ENCODE results near the gene ZNF587.
"Not testable (repeated sequence)": the region's sequence is repeated elsewhere in the genome, so short reads cannot be mapped to it uniquely, and the experiment has no call there.

ZNF587 gene

GRCh38 chr19:57830071-57830602 is 19.5 kb upstream of the ZNF587 start, which contains the start of gene ZNF587B:
Gene ZNF587B (plus strand): TSS chr19:57830299. CDS start chr19:57830529, 230 bp downstream.
- Histone ChIP-seq H3K14ac (ENCODE audit: low read length in 2 of 2) (peak within 1 kb of the TSS in 1 of 2 experiments; percentile 19), H3K9ac (ENCODE audit: low read length) (peak within 1 kb of the TSS; percentile 72), H3K4me2 (ENCODE audit: low read length, poor library complexity, severe bottlenecking) (peak within 1 kb of the TSS; percentile 64), H3K4me1 (ENCODE audit: control insufficient read depth, insufficient read depth, low read depth, low read length) (peaks cover 13% of the 10 kb centered on the region), H3K4me3 (ENCODE audit: insufficient read depth in 1 of 2, low read depth in 1 of 2, low read length in 2 of 2) (peak within 1 kb of the TSS; percentile 58 to 68), H3K23ac (ENCODE audit: low read length in 2 of 2) (peak within 1 kb of the TSS in 1 of 2 experiments; percentile 20), H3K18ac (ENCODE audit: low read depth in 1 of 2, low read length in 2 of 2) (peak within 1 kb of the TSS; percentile 48 to 70), H3K79me1 (replicated peaks; ENCODE audit: low read length, poor library complexity, severe bottlenecking) (peaks cover 5% of the 10 kb centered on the region), H3K27ac (ENCODE audit: low read length, poor library complexity, severe bottlenecking) (peak within 1 kb of the TSS; percentile 55), H3K4ac (ENCODE audit: low read depth in 1 of 2, low read length in 2 of 2) (peak within 1 kb of the TSS; percentile 52 to 62), H3K36me3 (ENCODE audit: control insufficient read depth in 1 of 2, insufficient read depth in 2 of 2, low read depth in 1 of 2, low read length in 2 of 2) (peaks cover 6 to 16% of the 10 kb centered on the region in 2 experiments), H4K91ac (ENCODE audit: low read length) (peak within 1 kb of the TSS; percentile 79), H2BK5ac (ENCODE audit: low read depth, low read length, poor library complexity, severe bottlenecking) (no peak within 1 kb of the TSS), H2AFZ (ENCODE audit: low read depth, low read length) (no peak within 1 kb of the TSS), H2BK12ac (ENCODE audit: low read length in 2 of 2) (peak within 1 kb of the TSS in 1 of 2 experiments; percentile 29), H4K8ac (ENCODE audit: low read length) (peak within 1 kb of the TSS; percentile 79), H2AK5ac (ENCODE audit: low read length, severe bottlenecking) (peak within 1 kb of the TSS; percentile 53), H3K9me3 (ENCODE audit: control insufficient read depth, low read length) (no peaks in the 10 kb centered on the region), H2BK15ac (ENCODE audit: low read depth, poor library complexity, severe bottlenecking) (no peak within 1 kb of the TSS), H3K27me3 (ENCODE audit: control insufficient read depth in 1 of 2, insufficient read depth in 1 of 2, low read length in 2 of 2) (no peaks in the 10 kb centered on the region), H2BK120ac (ENCODE audit: low read depth, low read length) (no peak within 1 kb of the TSS)
- peak; percentile 88 for DNase-seq
- WGBS: 2% methylated on average over 21 of the region's 22 CpGs

DNA sequence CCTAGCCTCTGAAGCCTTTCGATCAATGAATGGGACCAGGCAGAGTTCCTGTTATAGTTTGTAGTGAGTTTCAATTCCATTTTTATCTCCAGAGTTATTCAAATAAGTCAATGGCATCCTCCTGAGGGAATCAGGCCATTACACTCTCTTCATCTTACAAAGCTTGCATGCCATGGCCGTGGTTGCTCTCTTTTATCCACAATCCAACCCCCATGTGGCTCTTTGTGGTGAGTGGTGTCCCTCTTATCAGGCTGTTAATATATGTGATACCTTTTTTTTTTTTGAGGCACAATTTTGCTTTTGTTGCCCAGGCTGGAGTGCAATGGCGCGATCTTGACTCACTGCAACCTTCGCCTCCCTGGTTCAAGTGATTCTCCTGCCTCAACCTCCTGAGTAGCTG is 12.7 kb upstream of the ZNF587 start:
- H3K9me3 ChIP-seq (ENCODE audit: control insufficient read depth, low read length); H3K18ac ChIP-seq (ENCODE audit: low read depth in 1 of 2, low read length in 2 of 2); H3K14ac ChIP-seq (ENCODE audit: low read length in 2 of 2); DNase-seq; H4K8ac ChIP-seq (ENCODE audit: low read length); H3K4me1 ChIP-seq (ENCODE audit: control insufficient read depth, insufficient read depth, low read depth, low read length); H2BK15ac ChIP-seq (ENCODE audit: low read depth, poor library complexity, severe bottlenecking); H2AK5ac ChIP-seq (ENCODE audit: low read length, severe bottlenecking); H2BK120ac ChIP-seq (ENCODE audit: low read depth, low read length); H2BK12ac ChIP-seq (ENCODE audit: low read length in 2 of 2); H3K27ac ChIP-seq (ENCODE audit: low read length, poor library complexity, severe bottlenecking); H3K9ac ChIP-seq (ENCODE audit: low read length); H2AFZ ChIP-seq (ENCODE audit: low read depth, low read length); H3K4ac ChIP-seq (ENCODE audit: low read depth in 1 of 2, low read length in 2 of 2); H3K79me1 ChIP-seq (replicated peaks; ENCODE audit: low read length, poor library complexity, severe bottlenecking); H2BK5ac ChIP-seq (ENCODE audit: low read depth, low read length, poor library complexity, severe bottlenecking); H4K91ac ChIP-seq (ENCODE audit: low read length); H3K23ac ChIP-seq (ENCODE audit: low read length in 2 of 2); H3K4me2 ChIP-seq (ENCODE audit: low read length, poor library complexity, severe bottlenecking); H3K4me3 ChIP-seq (ENCODE audit: insufficient read depth in 1 of 2, low read depth in 1 of 2, low read length in 2 of 2); H3K27me3 ChIP-seq (ENCODE audit: control insufficient read depth in 1 of 2, insufficient read depth in 1 of 2, low read length in 2 of 2): not testable (repeated sequence)
- 98% methylated on average over 3 of the region's 5 CpGs for whole genome bisulfite sequencing
- peaks cover under 1 to 31% of the 10 kb centered on the region in 2 experiments for H3K36me3 ChIP-seq (ENCODE audit: control insufficient read depth in 1 of 2, insufficient read depth in 2 of 2, low read depth in 1 of 2, low read length in 2 of 2)

DNA sequence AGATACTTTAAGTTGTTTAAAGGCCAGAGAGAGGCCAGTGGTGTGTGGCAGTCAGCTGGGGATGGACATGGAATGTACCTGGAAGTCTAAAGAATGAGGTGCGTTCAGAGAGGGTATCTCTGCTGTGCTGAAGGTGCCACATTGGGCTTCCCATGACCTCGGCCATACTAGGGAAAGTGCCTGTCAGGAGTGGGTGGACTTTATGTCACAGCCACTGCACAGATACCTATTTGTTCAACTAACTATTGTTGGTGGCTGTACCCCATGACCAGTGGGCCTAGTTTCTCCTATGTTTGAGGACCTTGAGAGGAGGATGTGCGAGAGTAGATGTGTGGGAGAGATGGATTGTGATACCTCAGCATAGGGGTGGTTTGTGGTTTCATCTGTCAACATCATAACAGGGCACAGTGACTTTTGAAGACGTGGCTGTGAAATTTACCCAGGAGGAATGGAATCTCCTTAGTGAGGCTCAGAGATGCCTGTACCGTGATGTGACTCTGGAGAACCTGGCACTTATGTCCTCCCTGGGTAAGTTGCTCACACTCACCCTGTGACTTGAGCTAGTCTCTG is 11.0 kb upstream of the ZNF587 start:
- H3K14ac ChIP-seq (ENCODE audit: low read length in 2 of 2); H3K9ac ChIP-seq (ENCODE audit: low read length); H3K79me1 ChIP-seq (replicated peaks; ENCODE audit: low read length, poor library complexity, severe bottlenecking); H2BK15ac ChIP-seq (ENCODE audit: low read depth, poor library complexity, severe bottlenecking); H4K91ac ChIP-seq (ENCODE audit: low read length); H3K27me3 ChIP-seq (ENCODE audit: control insufficient read depth in 1 of 2, insufficient read depth in 1 of 2, low read length in 2 of 2); H3K23ac ChIP-seq (ENCODE audit: low read length in 2 of 2); H2AK5ac ChIP-seq (ENCODE audit: low read length, severe bottlenecking); H2BK12ac ChIP-seq (ENCODE audit: low read length in 2 of 2); H3K4me3 ChIP-seq (ENCODE audit: insufficient read depth in 1 of 2, low read depth in 1 of 2, low read length in 2 of 2); H3K27ac ChIP-seq (ENCODE audit: low read length, poor library complexity, severe bottlenecking); H3K4me1 ChIP-seq (ENCODE audit: control insufficient read depth, insufficient read depth, low read depth, low read length); H3K4ac ChIP-seq (ENCODE audit: low read depth in 1 of 2, low read length in 2 of 2); H2BK120ac ChIP-seq (ENCODE audit: low read depth, low read length); H3K9me3 ChIP-seq (ENCODE audit: control insufficient read depth, low read length); DNase-seq; H3K4me2 ChIP-seq (ENCODE audit: low read length, poor library complexity, severe bottlenecking); H2BK5ac ChIP-seq (ENCODE audit: low read depth, low read length, poor library complexity, severe bottlenecking); H2AFZ ChIP-seq (ENCODE audit: low read depth, low read length); H3K18ac ChIP-seq (ENCODE audit: low read depth in 1 of 2, low read length in 2 of 2); H4K8ac ChIP-seq (ENCODE audit: low read length): not testable (repeated sequence)
- WGBS: 94% methylated on average over 2 of the region's 5 CpGs
- H3K36me3 ChIP-seq (ENCODE audit: control insufficient read depth in 1 of 2, insufficient read depth in 2 of 2, low read depth in 1 of 2, low read length in 2 of 2): peaks cover 5 to 46% of the 10 kb centered on the region in 2 experiments

DNA sequence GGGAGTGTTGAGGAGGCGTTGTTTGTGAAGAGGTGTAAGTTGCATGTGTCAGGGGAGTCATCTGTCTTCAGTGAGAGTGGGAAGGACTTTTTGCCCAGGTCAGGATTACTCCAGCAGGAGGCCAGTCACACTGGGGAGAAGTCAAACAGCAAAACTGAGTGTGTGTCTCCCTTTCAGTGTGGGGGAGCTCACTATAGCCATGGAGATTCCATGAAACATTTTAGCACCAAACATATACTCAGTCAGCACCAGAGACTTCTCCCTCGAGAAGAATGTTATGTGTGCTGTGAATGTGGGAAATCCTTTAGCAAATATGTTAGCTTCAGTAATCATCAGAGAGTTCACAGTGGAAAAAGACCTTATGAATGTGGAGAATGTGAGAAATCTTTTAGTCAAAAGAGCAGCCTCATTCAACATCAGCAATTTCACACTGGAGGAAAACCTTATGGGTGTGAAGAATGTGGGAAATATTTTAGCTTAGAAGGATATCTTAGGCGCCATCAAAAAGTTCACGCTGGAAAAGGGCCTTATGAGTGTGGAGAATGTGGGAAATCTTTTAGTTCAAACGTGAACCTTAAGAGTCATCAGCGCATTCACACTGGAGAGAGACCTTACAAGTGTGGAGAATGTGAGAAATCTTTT is 8.4 kb upstream of the ZNF587 start:
- no peak overlapping the region for H3K27ac ChIP-seq (ENCODE audit: low read length, poor library complexity, severe bottlenecking)
- H2AFZ ChIP-seq (ENCODE audit: low read depth, low read length): no peak overlapping the region
- H2BK12ac ChIP-seq (ENCODE audit: low read length in 2 of 2): no peak overlapping the region
- H3K23ac ChIP-seq (ENCODE audit: low read length in 2 of 2): no peak overlapping the region
- H3K4me2 ChIP-seq (ENCODE audit: low read length, poor library complexity, severe bottlenecking): no peak overlapping the region
- H3K14ac ChIP-seq (ENCODE audit: low read length in 2 of 2): no peak overlapping the region
- H3K4me3 ChIP-seq (ENCODE audit: insufficient read depth in 1 of 2, low read depth in 1 of 2, low read length in 2 of 2): no peak overlapping the region
- H3K9ac ChIP-seq (ENCODE audit: low read length): no peak overlapping the region
- H3K27me3 ChIP-seq (ENCODE audit: control insufficient read depth in 1 of 2, insufficient read depth in 1 of 2, low read length in 2 of 2): no peaks in the 10 kb centered on the region
- WGBS: 92% methylated on average over 5 of the region's 6 CpGs
- no peak overlapping the region for H2AK5ac ChIP-seq (ENCODE audit: low read length, severe bottlenecking)
- H2BK15ac ChIP-seq (ENCODE audit: low read depth, poor library complexity, severe bottlenecking): no peak overlapping the region
- H3K79me1 ChIP-seq (replicated peaks; ENCODE audit: low read length, poor library complexity, severe bottlenecking): peaks cover 16% of the 10 kb centered on the region
- no peaks in the 10 kb centered on the region for H3K9me3 ChIP-seq (ENCODE audit: control insufficient read depth, low read length)
- no peak overlapping the region for H2BK5ac ChIP-seq (ENCODE audit: low read depth, low read length, poor library complexity, severe bottlenecking)
- H3K18ac ChIP-seq (ENCODE audit: low read depth in 1 of 2, low read length in 2 of 2): peak overlapping the region in 1 of 2 experiments; percentile 29
- no peak overlapping the region for H4K8ac ChIP-seq (ENCODE audit: low read length)
- no peak overlapping the region for H2BK120ac ChIP-seq (ENCODE audit: low read depth, low read length)
- DNase-seq: peak; percentile 7
- H3K4ac ChIP-seq (ENCODE audit: low read depth in 1 of 2, low read length in 2 of 2): no peak overlapping the region
- no peak overlapping the region for H4K91ac ChIP-seq (ENCODE audit: low read length)
- peaks cover 10 to 69% of the 10 kb centered on the region in 2 experiments for H3K36me3 ChIP-seq (ENCODE audit: control insufficient read depth in 1 of 2, insufficient read depth in 2 of 2, low read depth in 1 of 2, low read length in 2 of 2)
- H3K4me1 ChIP-seq (ENCODE audit: control insufficient read depth, insufficient read depth, low read depth, low read length): no peaks in the 10 kb centered on the region
